ENCODE results near the gene ATP6V1B1.

Gene ATP6V1B1

GRCh38 chr2:70906439-70907005 is 29.2 kb upstream of the ATP6V1B1 start:
- DNase-seq (ENCODE audit: extremely low read depth, insufficient read length), result no peak
- no peaks in the 10 kb centered on the region for H3K36me3 ChIP-seq (ENCODE audit: control insufficient read depth, insufficient read depth, low read length)
- no peak overlapping the region for H3K4me3 ChIP-seq (replicated peaks; ENCODE audit: low read depth, low read length)
- TF ChIP-seq CTCF (IDR thresholded peaks at IDR 0.05; ENCODE audit: insufficient read depth, low read length, poor library complexity, severe bottlenecking), result no peak
- H3K27me3 ChIP-seq (replicated peaks; ENCODE audit: control insufficient read depth, insufficient read depth, low read length), result peaks cover 4% of the 10 kb centered on the region

GRCh38 chr2:70907130-70908057 is 28.3 kb upstream of the ATP6V1B1 start:
- Histone ChIP-seq H3K4me3 (replicated peaks; ENCODE audit: low read depth, low read length) (no peak overlapping the region), H3K36me3 (ENCODE audit: control insufficient read depth, insufficient read depth, low read length) (no peaks in the 10 kb centered on the region), H3K27me3 (replicated peaks; ENCODE audit: control insufficient read depth, insufficient read depth, low read length) (peaks cover 2% of the 10 kb centered on the region)
- DNase-seq (ENCODE audit: extremely low read depth, insufficient read length), result no peak
- TF ChIP-seq CTCF (IDR thresholded peaks at IDR 0.05; ENCODE audit: insufficient read depth, low read length, poor library complexity, severe bottlenecking), result no peak

GRCh38 chr2:70916291-70916690 is 19.4 kb upstream of the ATP6V1B1 start:
- no peaks in the 10 kb centered on the region for H3K36me3 ChIP-seq (ENCODE audit: control insufficient read depth, insufficient read depth, low read length)
- no peak for TF ChIP-seq CTCF (IDR thresholded peaks at IDR 0.05; ENCODE audit: insufficient read depth, low read length, poor library complexity, severe bottlenecking)
- H3K4me3 ChIP-seq (replicated peaks; ENCODE audit: low read depth, low read length), result no peak overlapping the region
- no peak for DNase-seq (ENCODE audit: extremely low read depth, insufficient read length)
- H3K27me3 ChIP-seq (replicated peaks; ENCODE audit: control insufficient read depth, insufficient read depth, low read length), result no peaks in the 10 kb centered on the region

GRCh38 chr2:70918016-70918415 is 17.7 kb upstream of the ATP6V1B1 start:
- TF ChIP-seq CTCF (IDR thresholded peaks at IDR 0.05; ENCODE audit: insufficient read depth, low read length, poor library complexity, severe bottlenecking), result no peak
- no peaks in the 10 kb centered on the region; the same call in 1 of the 2 replicates for H3K27me3 ChIP-seq (replicated peaks; ENCODE audit: control insufficient read depth, insufficient read depth, low read length)
- H3K36me3 ChIP-seq (ENCODE audit: control insufficient read depth, insufficient read depth, low read length), result no peaks in the 10 kb centered on the region
- no peak for DNase-seq (ENCODE audit: extremely low read depth, insufficient read length)
- no peak overlapping the region for H3K4me3 ChIP-seq (replicated peaks; ENCODE audit: low read depth, low read length)

- H3K4me3 ChIP-seq (replicated peaks; ENCODE audit: low read depth, low read length), result no peak overlapping the region
- peak; percentile 95 for TF ChIP-seq CTCF (IDR thresholded peaks at IDR 0.05; ENCODE audit: insufficient read depth, low read length, poor library complexity, severe bottlenecking)
- no peaks in the 10 kb centered on the region for H3K36me3 ChIP-seq (ENCODE audit: control insufficient read depth, insufficient read depth, low read length)
- DNase-seq (ENCODE audit: extremely low read depth, insufficient read length), result peak; percentile 33
- no peaks in the 10 kb centered on the region; the same call in 1 of the 2 replicates for H3K27me3 ChIP-seq (replicated peaks; ENCODE audit: control insufficient read depth, insufficient read depth, low read length)
Measured at GRCh38 chr2:70919672-70920366, 15.9 kb upstream of the ATP6V1B1 start.
